MG63 (cell line): ENCODE data around the gene BRD3OS. TPM values are rescaled to one million over a fixed set of nuclear protein-coding genes. Genes with fewer than 3 reads are reported as not detected.

Experiments used
- DNase-seq: peaks from one replicate; pipeline ENCODE4 v3.0.0-alpha.2; 2020
- H3K27me3 ChIP-seq: fragments of 250-450 bp; sonication (Bioruptor Pico); 2 replicates; pipeline ENCODE4 v1.5.1; 2020; ENCODE audit warnings: mild to moderate bottlenecking, moderate library complexity
- H3K36me3 ChIP-seq: fragments of 250-450 bp; sonication (Bioruptor Pico); 2 replicates; pipeline ENCODE4 v1.5.1; 2020; ENCODE audit warnings: mild to moderate bottlenecking, moderate library complexity
- H3K4me3 ChIP-seq: fragments of 250-450 bp; sonication (Bioruptor Pico); 2 replicates; pipeline ENCODE4 v1.5.1; 2020; ENCODE audit warnings: mild to moderate bottlenecking, moderate library complexity
- H3K9me3 ChIP-seq: fragments of 250-450 bp; sonication (Bioruptor Pico); 2 replicates; pipeline ENCODE4 v1.5.1; 2020; ENCODE audit warnings: mild to moderate bottlenecking, moderate library complexity
- total RNA-seq: library from RNA; depleted of rRNA; stranded (reverse); fragments of >200 nt; shearing (Covaris generic); gene quantifications from 2 replicates; pipeline ENCODE4 v1.2.3, GENCODE V29; 2014; ENCODE audit warnings: low replicate concordance; rRNA removed

The BRD3OS gene
- 7.8 and 18.6 TPM in 2 replicates for total RNA-seq

- Histone ChIP-seq H3K36me3 (peaks cover 10% of the 10 kb centered on the region), H3K27me3 (no peaks in the 10 kb centered on the region), H3K9me3 (no peaks in the 10 kb centered on the region), H3K4me3 (peak within 1 kb of the TSS; percentile 65)
- peak; percentile 95 for DNase-seq
Observed at GRCh38 chr9:134024828-134025605, at the start of gene BRD3OS. Gene BRD3OS (plus strand): TSS chr9:134025481. CDS start chr9:134026748, 1,267 bp downstream.

GRCh38 chr9:133975511-133975910 lies 49.8 kb upstream of the BRD3OS start:
- no peak for DNase-seq
- H3K27me3 ChIP-seq, result no peaks in the 10 kb centered on the region
- H3K9me3 ChIP-seq, result no peaks in the 10 kb centered on the region
- H3K36me3 ChIP-seq, result no peaks in the 10 kb centered on the region
- H3K4me3 ChIP-seq, result no peak overlapping the region

GRCh38 chr9:133976191-133976861 lies 49.0 kb upstream of the BRD3OS start:
- Histone ChIP-seq H3K27me3 (no peaks in the 10 kb centered on the region), H3K4me3 (no peak overlapping the region), H3K36me3 (no peaks in the 10 kb centered on the region), H3K9me3 (no peaks in the 10 kb centered on the region)
- no peak for DNase-seq

GRCh38 chr9:133976887-133977286 lies 48.4 kb upstream of the BRD3OS start:
- no peak overlapping the region for H3K4me3 ChIP-seq
- no peaks in the 10 kb centered on the region for H3K36me3 ChIP-seq
- H3K9me3 ChIP-seq, result no peaks in the 10 kb centered on the region
- no peaks in the 10 kb centered on the region for H3K27me3 ChIP-seq
- DNase-seq, result no peak

GRCh38 chr9:133977421-133978201 lies 47.7 kb upstream of the BRD3OS start:
- no peak overlapping the region for H3K4me3 ChIP-seq
- DNase-seq, result no peak
- no peaks in the 10 kb centered on the region for H3K9me3 ChIP-seq
- H3K27me3 ChIP-seq, result no peaks in the 10 kb centered on the region
- H3K36me3 ChIP-seq, result no peaks in the 10 kb centered on the region

GRCh38 chr9:133978226-133978898 lies 46.9 kb upstream of the BRD3OS start:
- no peaks in the 10 kb centered on the region for H3K36me3 ChIP-seq
- H3K4me3 ChIP-seq, result no peak overlapping the region
- no peak for DNase-seq
- H3K9me3 ChIP-seq, result no peaks in the 10 kb centered on the region
- no peaks in the 10 kb centered on the region for H3K27me3 ChIP-seq

- Histone ChIP-seq H3K4me3 (no peak overlapping the region), H3K9me3 (no peaks in the 10 kb centered on the region), H3K36me3 (no peaks in the 10 kb centered on the region), H3K27me3 (no peaks in the 10 kb centered on the region)
- DNase-seq, result no peak
Observed at GRCh38 chr9:133978899-133979272, 46.4 kb upstream of the BRD3OS start.

GRCh38 chr9:133979273-133979920 lies 45.9 kb upstream of the BRD3OS start:
- Histone ChIP-seq H3K4me3 (no peak overlapping the region), H3K9me3 (no peaks in the 10 kb centered on the region), H3K27me3 (no peaks in the 10 kb centered on the region), H3K36me3 (no peaks in the 10 kb centered on the region)
- DNase-seq, result no peak

GRCh38 chr9:133979921-133980863 lies 45.1 kb upstream of the BRD3OS start:
- no peaks in the 10 kb centered on the region for H3K36me3 ChIP-seq
- H3K9me3 ChIP-seq, result no peaks in the 10 kb centered on the region

GRCh38 chr9:133980864-133981588 lies 44.3 kb upstream of the BRD3OS start:
- DNase-seq, result no peak

More at GRCh38 chr9:133979921-133980863, 45.1 kb upstream of the BRD3OS start:
- H3K27me3 ChIP-seq, result no peaks in the 10 kb centered on the region
- DNase-seq, result no peak
- H3K4me3 ChIP-seq, result no peak overlapping the region

GRCh38 chr9:133981589-133981957 lies 43.7 kb upstream of the BRD3OS start:
- Histone ChIP-seq H3K4me3 (no peak overlapping the region), H3K36me3 (no peaks in the 10 kb centered on the region), H3K27me3 (no peaks in the 10 kb centered on the region), H3K9me3 (no peaks in the 10 kb centered on the region)
- no peak for DNase-seq

More at GRCh38 chr9:133980864-133981588, 44.3 kb upstream of the BRD3OS start:
- Histone ChIP-seq H3K27me3 (no peaks in the 10 kb centered on the region), H3K9me3 (no peaks in the 10 kb centered on the region), H3K36me3 (no peaks in the 10 kb centered on the region), H3K4me3 (no peak overlapping the region)

- Histone ChIP-seq H3K4me3 (no peak overlapping the region), H3K9me3 (no peaks in the 10 kb centered on the region), H3K36me3 (no peaks in the 10 kb centered on the region), H3K27me3 (no peaks in the 10 kb centered on the region)
- DNase-seq, result no peak
Observed at GRCh38 chr9:133981958-133982681, 43.2 kb upstream of the BRD3OS start.

GRCh38 chr9:133982971-133983720 lies 42.1 kb upstream of the BRD3OS start:
- H3K27me3 ChIP-seq, result no peaks in the 10 kb centered on the region
- no peaks in the 10 kb centered on the region for H3K9me3 ChIP-seq
- no peak overlapping the region for H3K4me3 ChIP-seq
- no peaks in the 10 kb centered on the region for H3K36me3 ChIP-seq
- no peak for DNase-seq

- Histone ChIP-seq H3K36me3 (no peaks in the 10 kb centered on the region), H3K27me3 (no peaks in the 10 kb centered on the region), H3K4me3 (no peak overlapping the region), H3K9me3 (no peaks in the 10 kb centered on the region)
- no peak for DNase-seq
Observed at GRCh38 chr9:133986061-133986460, 39.2 kb upstream of the BRD3OS start.
